Hepatocyte (in vitro differentiated cells): ENCODE results near the gene MXD4.

Experiments
- EZH2 ChIP-seq: fragments of 200-600 bp; sonication (generic); IDR thresholded peaks from 2 replicates; pipeline ENCODE4 v1.6.1; 2016; ENCODE audit warnings: antibody characterized with exemption, mild to moderate bottlenecking, borderline replicate concordance
- EZH2phosphoT487 ChIP-seq: fragments of 200-600 bp; sonication (generic); IDR thresholded peaks from one replicate; pipeline ENCODE4 v1.6.1; 2018; ENCODE audit warnings: antibody characterized with exemption, mild to moderate bottlenecking, low read depth, moderate library complexity; ENCODE audit not compliant: unreplicated experiment, severe bottlenecking
- TF ChIP-seq, protein P1 (sequence below): fragments of 200-600 bp; sonication (generic); IDR thresholded peaks from 2 replicates; pipeline ENCODE4 v1.5.1; 2016; ENCODE audit warnings: antibody characterized with exemption, mild to moderate bottlenecking; ENCODE audit not compliant: poor library complexity

DNA sequence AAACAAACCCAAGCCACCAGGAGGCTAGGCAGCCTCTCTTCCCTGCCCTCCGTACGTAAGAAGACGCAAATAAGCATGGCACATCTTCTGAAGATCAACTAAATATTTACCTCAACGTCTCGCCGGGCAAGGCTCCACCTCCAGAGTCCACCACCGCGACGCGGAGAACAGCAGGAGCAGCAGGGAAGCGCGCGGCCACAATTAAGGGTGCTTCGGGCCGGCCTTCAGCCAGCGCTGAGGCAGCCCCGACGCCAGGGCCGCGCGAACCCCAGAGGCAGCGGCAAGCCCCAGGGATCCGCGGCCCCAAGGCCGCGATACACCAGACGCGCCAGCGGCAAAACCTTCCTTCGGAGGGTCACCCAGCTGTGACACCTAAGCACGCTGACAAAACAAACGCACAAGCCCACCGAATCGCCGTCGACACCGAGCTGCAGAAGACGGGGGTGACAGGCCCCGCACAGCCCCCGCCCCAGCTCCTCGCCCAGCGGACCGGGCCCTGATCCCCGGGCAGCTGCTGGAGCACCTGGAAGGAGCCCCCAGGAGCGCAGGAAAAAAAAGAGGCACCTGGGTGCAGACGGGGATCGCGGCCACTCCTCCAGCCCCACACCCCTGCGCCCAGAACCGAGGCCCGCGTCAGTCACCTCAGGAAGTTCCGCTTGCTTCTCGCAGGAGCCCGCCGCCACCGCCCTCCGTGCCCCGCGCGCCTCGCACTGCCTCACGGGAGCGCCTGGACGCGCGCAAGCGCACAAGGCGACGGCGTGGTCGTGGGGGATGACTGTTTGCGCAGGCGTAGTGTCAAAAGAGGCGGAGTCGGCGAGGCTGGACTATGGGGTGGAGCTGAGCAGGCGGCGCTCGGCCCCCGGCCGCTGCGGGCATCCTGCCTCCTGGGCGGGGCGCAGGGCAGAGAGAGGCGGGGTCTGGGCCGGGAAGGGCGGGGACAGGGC, 20.2 kb downstream of the MXD4 start, which contains the start of the genes HAUS3 and POLN:
- TF ChIP-seq, protein P1, sequence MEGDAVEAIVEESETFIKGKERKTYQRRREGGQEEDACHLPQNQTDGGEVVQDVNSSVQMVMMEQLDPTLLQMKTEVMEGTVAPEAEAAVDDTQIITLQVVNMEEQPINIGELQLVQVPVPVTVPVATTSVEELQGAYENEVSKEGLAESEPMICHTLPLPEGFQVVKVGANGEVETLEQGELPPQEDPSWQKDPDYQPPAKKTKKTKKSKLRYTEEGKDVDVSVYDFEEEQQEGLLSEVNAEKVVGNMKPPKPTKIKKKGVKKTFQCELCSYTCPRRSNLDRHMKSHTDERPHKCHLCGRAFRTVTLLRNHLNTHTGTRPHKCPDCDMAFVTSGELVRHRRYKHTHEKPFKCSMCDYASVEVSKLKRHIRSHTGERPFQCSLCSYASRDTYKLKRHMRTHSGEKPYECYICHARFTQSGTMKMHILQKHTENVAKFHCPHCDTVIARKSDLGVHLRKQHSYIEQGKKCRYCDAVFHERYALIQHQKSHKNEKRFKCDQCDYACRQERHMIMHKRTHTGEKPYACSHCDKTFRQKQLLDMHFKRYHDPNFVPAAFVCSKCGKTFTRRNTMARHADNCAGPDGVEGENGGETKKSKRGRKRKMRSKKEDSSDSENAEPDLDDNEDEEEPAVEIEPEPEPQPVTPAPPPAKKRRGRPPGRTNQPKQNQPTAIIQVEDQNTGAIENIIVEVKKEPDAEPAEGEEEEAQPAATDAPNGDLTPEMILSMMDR, result no peak
- TF ChIP-seq EZH2, result no peak
- TF ChIP-seq EZH2phosphoT487, result no peak
